DND-41 (cell line): ENCODE results near the gene SYNPO.

Source experiments
- EZH2 ChIP-seq: IDR thresholded peaks from 3 replicates; pipeline ENCODE4 v1.6.1; 2012; ENCODE audit warnings: borderline replicate concordance, low read depth, mild to moderate bottlenecking, moderate library complexity, low read length, inconsistent platforms; ENCODE audit not compliant: severe bottlenecking
- TF ChIP-seq, protein P1 (sequence below): IDR thresholded peaks from 2 replicates; pipeline ENCODE4 v1.5.1; 2012; ENCODE audit warnings: borderline replicate concordance, low read length, moderate library complexity, mild to moderate bottlenecking; ENCODE audit not compliant: poor library complexity, severe bottlenecking; ENCODE audit errors: extremely low read depth

GRCh38 chr5:150649108-150650020 is 8.9 kb downstream of the SYNPO start:
- TF ChIP-seq, protein P1, sequence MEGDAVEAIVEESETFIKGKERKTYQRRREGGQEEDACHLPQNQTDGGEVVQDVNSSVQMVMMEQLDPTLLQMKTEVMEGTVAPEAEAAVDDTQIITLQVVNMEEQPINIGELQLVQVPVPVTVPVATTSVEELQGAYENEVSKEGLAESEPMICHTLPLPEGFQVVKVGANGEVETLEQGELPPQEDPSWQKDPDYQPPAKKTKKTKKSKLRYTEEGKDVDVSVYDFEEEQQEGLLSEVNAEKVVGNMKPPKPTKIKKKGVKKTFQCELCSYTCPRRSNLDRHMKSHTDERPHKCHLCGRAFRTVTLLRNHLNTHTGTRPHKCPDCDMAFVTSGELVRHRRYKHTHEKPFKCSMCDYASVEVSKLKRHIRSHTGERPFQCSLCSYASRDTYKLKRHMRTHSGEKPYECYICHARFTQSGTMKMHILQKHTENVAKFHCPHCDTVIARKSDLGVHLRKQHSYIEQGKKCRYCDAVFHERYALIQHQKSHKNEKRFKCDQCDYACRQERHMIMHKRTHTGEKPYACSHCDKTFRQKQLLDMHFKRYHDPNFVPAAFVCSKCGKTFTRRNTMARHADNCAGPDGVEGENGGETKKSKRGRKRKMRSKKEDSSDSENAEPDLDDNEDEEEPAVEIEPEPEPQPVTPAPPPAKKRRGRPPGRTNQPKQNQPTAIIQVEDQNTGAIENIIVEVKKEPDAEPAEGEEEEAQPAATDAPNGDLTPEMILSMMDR, result no peak
- TF ChIP-seq EZH2, result no peak
